Measurements from ENCODE around the gene NOTCH4.

The NOTCH4 gene

GRCh38 chr6:32179766-32180405 lies 44.0 kb downstream of the NOTCH4 start:
- no peak for DNase-seq

GRCh38 chr6:32178547-32179440 lies 45.1 kb downstream of the NOTCH4 start:
- DNase-seq = no peak

GRCh38 chr6:32177788-32178546 lies 45.9 kb downstream of the NOTCH4 start, which contains the start of gene RNF5:
Gene RNF5 (plus strand): TSS chr6:32178405. CDS start chr6:32178512, 107 bp downstream.
- DNase-seq = peak; percentile 85

DNA sequence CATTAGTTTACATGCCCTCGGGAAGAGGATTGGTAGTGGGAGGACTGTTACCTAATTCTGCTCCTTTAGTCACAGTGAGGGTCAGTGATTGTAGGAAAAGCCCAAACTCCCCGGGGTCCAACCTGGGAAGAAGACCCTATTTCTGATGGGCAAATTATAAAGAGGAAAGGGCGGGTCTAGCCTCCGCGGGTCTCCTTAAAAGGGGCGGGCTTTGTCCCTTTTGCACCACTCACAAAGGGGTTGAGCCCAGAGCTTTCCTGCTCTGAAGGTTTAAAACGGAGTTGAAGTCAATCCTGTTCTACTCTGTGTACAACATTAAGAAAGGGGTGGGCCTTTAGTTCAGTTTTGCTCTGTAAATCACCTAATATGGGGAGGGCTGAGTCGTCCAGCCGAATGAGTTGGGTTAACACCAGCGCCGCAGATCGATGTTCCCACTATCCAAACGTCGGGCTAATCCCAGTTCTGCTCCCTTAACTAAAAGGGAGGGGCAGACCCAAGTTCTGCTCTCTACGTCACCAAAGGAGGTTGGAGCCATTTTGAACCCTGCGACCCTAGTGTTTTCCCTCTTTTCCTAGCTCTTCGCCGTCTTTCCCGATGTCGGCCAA lies 46.6 kb downstream of the NOTCH4 start:
- DNase-seq = no peak

DNA sequence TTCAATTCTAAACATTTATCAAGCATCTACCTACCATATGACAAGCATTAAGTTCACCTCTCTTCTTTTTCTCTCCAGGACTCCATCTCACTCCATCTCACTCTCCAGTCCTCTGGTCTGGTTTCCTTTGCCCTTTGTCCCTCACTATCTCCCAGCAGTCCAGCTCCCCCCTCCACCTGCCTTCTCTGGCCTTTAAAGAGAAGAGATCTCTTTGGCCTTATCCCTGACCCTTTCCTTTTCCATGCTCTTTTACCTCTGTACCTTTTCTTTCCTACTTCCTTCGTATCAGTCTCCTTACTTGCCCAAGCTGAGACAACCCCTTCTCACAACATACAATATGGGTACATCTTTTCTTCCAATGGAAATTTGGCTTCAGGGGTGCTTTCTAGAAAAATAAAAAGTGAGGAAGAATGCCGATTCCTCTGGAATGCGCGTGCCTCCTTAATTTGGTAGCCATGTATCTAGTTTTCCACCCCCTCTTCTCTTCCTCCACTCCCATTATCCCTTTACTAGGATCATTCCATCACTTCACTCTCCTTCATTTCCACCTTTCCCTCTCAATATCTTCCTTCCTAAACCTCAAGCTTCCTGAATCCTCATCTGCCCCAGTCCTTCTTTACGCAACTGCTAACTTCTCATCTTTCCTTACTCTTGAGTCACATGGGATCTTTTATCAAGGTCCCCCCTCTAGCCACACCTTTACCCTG lies 47.2 kb downstream of the NOTCH4 start:
- DNase-seq = no peak

DNA sequence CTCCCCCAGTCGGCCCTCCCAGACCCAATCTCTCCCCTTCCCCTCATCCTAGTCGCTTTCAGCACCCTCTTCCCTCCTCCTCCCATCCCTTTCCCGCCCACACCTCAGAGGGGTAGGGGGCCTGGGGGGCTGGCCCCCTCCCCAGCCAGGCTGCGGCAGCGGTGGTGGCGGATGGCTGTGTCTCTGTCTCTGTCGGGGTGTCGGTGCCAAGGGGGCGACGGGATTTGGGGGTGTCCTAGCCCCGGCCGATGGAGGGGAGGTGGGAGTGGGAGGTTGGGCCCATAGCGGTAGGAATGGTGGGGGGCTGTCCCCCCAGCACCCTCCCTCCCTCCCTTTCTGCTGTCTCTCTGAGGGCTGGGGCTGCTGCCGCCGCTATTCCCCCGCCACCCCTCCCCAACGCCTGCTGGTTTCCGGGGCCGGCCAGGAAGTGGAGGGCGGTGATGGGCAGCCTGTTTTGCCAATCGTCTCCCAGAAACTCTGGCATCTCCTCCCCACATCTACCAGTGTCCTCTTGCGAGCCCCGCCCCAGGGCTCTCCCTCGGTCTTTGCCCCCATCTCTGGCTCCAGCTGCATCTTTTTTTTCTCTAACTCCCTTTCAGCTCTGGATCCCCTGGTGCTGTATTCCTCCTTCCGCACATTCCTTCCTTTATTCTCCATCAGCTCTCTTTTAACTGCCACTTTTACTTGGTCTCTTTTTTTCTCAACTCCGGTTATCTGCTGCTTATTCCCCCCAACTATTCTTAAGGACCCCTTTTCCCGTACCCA lies 48.0 kb downstream of the NOTCH4 start, which contains the start of gene AGPAT1:
Gene AGPAT1, minus strand, starts transcription at position 374 of the 765 bp plus-strand sequence. CDS start 4,588 bp downstream, outside the sequence.
- DNase-seq = peak; percentile 98

GRCh38 chr6:32175322-32175710 lies 48.6 kb downstream of the NOTCH4 start:
- no peak for DNase-seq

DNA sequence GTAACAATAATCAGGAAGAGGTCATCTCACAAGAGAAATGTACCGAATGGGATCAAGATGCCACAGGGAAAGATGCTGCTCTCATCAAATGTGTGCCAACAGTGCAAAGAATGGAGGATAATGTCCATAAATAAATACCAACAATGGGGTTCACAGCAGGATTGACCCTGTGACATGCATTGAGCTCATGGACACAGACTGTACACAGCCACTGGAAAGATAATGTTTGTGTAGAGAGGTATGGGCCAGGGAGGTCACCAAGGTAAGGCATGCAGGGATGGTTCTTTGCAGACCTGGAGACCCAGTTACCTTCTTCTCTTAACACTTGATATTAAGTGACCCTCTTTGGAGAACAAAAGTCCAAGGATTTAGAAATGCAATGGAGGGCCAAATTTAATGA lies 49.5 kb downstream of the NOTCH4 start:
- DNase-seq = no peak

DNA sequence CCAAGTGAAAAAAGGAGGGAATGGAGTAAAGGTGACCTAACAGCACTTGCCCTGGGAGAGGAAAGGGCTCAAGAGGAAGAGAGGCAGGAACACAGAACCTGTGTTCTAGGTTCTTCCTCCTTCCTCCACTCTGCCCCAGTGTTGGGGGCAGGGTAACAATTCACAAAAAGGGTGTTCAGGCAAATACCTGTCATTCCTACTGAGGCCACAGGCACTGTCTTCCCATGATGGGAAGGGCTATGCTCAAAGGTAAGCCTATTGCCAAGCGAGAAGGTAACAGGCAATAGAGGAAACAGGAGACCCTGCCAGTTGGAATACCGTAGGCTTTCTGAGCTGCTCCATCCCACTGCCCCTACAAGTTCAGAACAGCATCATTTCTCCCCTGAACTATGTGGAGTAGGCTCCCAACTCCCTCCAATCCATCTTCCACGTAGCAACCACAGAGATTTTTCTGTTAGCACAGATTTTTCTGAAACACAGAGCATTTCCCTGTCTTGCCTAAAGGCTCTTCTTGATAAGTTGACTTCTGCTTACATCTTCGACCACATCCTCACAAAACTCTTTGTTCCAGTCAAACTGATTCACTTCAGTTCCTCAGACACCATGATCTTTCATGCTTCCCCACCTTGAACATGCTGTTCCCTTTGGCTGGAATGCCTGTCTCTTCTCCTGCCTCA lies 50.7 kb downstream of the NOTCH4 start:
- no peak for DNase-seq

DNA sequence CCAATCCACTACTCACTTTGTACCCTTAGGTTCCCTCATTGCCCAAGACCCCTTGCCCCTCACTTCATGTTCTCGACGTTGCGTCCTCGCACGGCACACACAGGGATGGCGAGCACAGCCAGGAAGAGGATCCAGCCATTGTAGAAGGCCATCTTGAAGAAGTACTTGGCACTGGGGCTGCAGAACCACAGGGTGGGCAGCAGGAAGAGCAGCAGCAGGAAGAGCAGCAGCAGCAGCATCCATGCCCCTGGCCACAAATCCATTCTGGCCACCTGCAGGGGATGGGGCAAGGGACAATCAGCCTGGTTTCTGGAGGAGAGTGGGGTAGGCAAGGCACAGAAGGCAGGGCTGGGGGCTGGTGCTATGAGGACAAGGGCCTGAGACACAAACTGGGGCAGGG lies 52.6 kb downstream of the NOTCH4 start:
- DNase-seq = no peak

GRCh38 chr6:32170294-32170693 lies 53.6 kb downstream of the NOTCH4 start:
- DNase-seq = no peak

DNA sequence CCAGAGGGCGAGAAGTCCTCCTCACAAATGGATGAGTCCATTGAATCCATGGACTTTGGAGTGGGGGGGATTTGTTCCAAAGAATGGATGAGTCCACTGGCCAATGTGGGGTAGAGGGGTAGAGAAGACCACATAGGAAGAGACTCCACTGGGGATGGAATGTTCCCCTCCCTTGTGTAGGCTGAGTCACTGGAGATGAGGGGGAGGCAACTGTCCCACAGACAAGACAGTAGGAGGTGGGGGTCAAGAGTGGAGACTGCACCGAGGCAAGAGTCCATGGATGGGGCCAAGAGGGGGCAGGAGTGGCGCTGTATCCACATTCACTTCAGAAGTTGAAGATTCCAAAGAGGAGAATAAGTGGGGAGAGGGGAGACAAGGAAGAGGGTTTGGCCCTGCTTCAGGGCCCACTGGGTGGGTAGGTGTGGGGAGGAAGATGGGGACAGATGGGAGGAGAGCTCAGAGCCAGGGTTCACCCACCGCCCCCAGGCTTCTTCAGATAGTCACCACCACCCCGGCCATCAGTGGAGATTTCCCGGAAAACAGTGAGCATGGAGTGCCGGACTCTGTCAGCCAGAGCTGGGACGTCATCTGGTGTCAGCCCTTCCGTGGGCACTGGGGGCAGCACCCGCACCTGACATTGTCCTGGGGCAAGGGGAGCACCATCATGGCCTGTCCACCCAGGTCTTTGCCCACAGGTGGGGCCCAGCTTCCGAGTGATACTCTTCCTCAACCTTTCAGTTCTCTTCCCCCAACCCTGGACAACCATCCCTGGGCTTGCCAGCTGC lies 54.9 kb downstream of the NOTCH4 start:
- DNase-seq = no peak

- DNase-seq = no peak
Observed at GRCh38 chr6:32168350-32168749, 55.5 kb downstream of the NOTCH4 start.

DNA sequence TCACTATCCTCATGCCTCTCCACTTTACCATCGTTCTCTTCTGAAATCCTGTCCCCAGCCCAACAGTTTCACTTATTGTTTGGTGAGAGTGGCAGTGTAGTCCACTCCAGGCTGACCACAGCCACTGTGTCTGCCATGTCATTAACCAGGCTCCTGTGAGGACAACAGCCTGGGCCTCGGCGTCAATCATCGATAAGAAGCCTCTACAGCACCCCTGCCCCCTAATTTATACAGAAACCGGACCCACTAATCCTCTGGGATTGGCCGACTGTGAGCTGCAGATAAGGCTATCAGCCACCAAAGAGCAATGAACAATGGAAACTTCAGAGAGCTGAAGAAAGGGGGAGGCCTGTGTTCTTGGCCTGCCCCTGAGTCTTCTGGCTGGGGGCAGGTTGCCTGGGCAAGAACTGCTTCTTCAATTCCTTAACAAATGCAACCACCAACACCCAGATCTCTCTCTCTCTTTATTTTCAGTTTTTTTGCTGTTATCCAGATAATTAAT lies 56.1 kb downstream of the NOTCH4 start:
- DNase-seq = no peak

DNA sequence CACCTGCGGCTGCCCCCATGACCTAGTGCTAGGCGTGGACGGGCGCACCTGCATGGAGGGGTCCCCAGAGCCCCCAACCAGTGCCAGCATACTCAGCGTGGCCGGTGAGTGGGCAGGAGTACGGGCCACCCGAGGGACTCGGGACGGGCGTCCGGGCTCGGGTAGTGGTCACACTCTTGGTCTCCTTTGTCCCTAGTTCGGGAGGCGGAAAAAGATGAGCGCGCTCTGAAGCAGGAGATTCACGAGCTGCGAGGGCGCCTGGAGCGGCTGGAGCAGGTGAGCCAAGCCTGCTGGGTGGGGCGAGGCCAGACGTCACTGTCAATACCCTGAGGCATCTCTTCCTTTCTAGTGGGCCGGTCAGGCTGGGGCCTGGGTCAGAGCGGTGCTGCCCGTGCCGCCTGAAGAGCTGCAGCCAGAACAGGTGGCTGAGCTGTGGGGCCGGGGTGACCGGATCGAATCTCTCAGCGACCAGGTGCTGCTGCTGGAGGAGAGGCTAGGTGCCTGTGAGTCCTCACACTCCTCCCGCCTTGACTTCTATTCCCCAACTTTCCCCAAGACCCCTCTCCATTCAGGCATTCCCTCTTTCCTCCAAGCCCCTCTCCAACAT lies 56.6 kb downstream of the NOTCH4 start:
- DNase-seq = no peak

DNA sequence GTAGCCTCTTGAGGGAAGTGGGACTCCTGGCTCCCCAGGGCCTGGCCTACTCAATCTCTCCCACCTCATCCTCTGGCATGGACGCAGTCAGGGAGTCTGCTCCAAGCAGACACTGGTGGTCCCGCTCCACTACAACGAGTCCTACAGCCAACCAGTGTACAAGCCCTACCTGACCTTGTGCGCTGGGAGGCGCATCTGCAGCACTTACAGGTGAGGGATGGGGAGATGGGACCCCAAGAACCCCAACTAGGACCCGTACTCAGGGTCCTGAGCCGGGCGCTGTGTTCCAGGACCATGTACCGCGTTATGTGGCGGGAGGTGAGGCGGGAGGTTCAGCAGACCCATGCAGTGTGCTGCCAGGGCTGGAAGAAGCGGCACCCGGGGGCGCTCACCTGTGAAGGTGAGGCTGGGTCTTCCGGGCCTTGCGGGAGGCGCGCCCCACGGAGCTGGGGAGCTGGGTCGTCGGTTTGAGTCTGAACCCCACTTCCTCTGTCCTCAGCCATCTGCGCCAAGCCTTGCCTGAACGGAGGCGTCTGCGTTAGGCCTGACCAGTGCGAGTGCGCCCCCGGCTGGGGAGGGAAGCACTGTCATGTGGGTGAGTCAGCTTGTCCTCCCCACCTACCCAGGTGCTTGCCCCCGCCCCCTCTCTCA lies 57.3 kb downstream of the NOTCH4 start:
- DNase-seq = no peak

DNA sequence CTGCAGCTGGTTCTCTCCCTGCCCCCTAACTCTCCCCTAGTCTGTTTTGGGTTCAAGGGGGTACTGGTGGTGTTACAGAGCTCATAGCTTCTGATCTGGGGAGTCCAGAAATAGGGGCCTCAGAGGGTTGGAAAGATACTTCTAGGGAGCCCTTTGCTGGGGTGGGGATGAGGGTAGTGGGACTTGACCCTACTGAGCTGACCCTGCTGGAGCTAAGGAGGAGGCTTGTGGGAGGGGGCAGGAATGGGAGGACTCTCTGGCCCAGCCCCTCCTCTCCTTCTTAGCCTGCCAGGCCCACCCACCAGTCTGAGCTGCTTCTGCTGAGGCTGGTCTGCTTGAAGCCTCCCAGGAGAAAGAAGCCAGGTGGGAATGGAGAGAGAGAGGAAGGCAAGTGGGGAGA lies 59.6 kb downstream of the NOTCH4 start, which contains the start of gene EGFL8:
Gene EGFL8, plus strand, starts transcription at position 301 of the 400 bp plus-strand sequence. CDS start 1,571 bp downstream, outside the sequence.
- no peak for DNase-seq

- no peak for DNase-seq
Observed at GRCh38 chr6:32163559-32164258, 60.2 kb downstream of the NOTCH4 start.
